HG03280 (cell line): Measurements from ENCODE around the gene C1orf210.

Source experiments
- ATAC-seq: cut with Tn5 transposase; IDR thresholded peaks from one replicate; pipeline ENCODE4 v1.9.1; 2021; ENCODE audit warnings: mild to moderate bottlenecking, moderate library complexity; ENCODE audit not compliant: unreplicated experiment

Gene C1orf210

DNA sequence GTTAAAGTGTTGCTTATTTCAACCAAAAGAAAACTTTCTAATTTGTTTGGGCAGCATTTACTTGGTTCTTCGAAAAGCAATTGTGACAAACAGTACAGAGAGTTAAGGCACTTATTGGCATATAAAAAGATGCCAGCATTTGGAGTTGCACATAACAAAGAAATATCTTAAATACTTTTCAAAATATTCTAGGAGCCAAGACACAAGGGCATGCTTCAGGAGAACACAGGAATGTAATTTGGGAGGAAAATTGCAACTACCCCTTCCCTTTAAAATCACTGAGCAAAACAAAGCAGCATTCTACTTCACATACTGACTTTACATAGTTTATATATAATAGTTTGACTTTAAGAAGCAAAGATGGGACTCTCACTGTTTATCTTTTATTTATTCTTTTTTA lies 10.8 kb upstream of the C1orf210 start:
- ATAC-seq = no peak

DNA sequence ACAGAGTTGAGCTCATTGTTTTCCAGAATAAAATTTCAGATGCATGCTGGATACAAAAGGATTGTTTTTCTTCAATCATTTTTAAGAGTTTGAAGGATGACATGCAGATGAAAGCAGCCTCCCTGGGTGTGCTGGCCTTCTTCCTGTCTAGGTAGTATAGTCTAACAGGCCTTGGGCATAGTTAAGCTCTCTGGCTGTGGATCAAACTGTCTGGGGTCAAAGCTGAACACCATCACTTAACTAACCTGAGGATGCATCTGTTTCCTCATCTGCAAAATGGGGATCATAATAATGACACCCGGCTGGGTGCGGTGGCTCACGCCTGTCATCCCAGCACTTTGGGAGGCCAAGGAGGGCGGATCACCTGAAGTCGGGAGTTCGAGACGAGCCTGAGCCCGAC lies 9.4 kb upstream of the C1orf210 start:
- no peak for ATAC-seq

DNA sequence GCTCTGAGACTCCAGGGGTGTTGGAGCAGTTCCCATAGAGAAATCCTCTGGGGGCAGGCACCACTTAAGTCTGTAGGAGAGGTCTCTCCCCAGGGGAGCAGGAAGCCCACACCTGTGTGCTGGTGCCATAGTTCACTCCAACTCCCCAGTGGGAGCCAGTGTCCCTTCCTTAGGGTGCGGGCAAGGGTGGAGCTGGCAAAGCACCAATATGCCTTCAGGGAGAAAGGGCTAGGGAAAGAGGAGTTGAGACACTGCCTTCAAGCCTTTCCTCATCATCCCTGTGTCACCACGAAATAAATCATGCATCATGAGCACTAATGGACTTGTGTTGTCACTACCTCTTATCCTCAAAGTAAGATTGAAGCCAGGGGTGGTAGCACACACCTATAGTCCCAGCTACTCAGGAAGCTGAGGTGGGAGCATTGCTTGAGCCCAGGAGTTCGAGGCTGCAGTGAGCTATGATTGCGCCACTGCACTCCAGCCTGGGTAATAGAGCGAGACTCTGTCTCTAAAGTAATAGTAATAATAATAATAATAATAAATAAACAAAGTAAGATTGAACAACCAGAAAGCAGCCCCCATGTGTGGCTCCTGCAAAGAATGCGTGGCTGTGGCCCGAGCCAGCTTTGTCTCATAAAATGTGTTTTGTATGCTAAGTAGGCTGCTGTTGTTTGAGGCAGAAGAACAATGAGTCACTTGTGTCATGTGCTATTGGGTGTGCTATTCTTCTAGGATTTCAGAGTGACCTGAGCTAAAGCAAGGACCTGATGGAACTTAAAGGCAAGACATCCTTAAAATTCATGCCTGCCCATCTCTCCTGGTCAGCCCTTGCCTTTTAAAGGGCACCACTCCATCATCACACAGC lies 8.7 kb upstream of the C1orf210 start:
- ATAC-seq = no peak

GRCh38 chr1:43293176-43293575 lies 7.8 kb upstream of the C1orf210 start:
- no peak for ATAC-seq

DNA sequence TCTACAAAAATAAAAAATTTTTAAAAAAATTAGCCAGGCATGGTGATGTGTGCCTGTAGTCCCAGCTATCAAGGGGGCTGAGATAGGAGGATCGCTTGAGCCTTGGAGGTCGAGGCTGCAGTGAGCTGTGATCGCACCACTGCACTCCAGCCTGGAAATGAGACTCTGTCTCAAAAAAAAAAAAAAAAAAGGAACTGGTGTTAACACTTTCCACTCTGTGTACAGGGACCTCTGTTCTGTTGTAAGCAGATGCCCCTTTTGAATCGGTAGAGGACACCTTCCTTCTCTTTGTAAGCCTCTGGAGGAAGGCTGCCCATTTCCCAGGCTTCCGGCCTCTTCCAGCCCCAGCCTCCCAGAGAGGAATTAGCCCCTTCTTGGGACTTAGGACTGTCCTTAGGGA lies 7.3 kb upstream of the C1orf210 start:
- ATAC-seq = no peak

- ATAC-seq = no peak
Observed at GRCh38 chr1:43292216-43292615, 6.8 kb upstream of the C1orf210 start.

GRCh38 chr1:43288785-43289706 lies 3.7 kb upstream of the C1orf210 start:
- no peak for ATAC-seq

GRCh38 chr1:43288058-43288784 lies 2.8 kb upstream of the C1orf210 start:
- ATAC-seq = no peak

DNA sequence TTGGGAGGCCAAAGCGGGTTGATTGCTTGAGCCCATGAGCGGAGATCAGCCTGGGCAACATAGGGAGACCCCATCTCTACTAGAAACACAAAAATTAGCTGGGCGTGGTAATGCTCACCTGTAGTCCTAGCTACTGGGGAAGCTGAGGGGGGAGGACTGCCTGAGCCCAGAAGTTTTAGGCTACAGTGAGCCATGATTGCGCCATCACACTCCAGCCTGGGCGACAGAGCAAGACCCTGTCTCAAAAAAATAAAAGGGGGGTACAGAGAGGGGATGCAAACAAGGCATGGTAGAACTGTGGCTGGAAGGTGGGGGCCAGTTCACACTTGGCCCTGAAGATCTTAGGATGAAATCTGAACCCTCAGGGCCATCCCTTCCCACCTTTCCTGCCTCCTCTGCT lies 1.2 kb upstream of the C1orf210 start:
- ATAC-seq = no peak

GRCh38 chr1:43286115-43286514 lies 734 bp upstream of the C1orf210 start:
- no peak for ATAC-seq

DNA sequence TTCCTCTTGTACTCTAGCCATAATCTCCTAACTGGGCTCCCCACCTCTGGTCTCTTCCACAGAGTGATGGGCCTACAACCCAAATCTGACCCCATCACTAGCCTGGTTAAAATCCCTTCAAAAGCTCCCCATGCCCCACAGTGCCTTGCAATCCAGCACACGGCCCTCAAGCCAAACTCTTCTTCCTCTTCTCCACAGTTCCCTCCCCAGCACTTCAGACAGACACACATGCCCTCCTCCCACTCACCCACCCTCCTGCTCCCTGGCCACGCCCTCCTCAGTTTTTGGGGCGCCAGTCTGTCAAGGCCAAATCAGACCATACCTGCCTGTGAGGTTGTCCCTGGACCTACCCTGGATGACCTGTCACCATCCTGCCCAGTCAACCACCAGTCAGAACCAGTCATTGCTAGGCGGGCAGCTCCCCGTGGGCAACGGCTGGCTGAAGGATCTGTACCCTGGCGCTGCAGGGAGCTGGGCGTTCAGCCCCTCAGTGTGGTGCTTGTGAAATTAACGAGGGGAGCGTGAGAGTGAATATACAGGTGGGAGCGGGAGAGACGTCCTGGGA lies 753 bp downstream of the C1orf210 start:
- no peak for ATAC-seq

- ATAC-seq = no peak
Observed at GRCh38 chr1:43284065-43284464, 1.3 kb downstream of the C1orf210 start.

DNA sequence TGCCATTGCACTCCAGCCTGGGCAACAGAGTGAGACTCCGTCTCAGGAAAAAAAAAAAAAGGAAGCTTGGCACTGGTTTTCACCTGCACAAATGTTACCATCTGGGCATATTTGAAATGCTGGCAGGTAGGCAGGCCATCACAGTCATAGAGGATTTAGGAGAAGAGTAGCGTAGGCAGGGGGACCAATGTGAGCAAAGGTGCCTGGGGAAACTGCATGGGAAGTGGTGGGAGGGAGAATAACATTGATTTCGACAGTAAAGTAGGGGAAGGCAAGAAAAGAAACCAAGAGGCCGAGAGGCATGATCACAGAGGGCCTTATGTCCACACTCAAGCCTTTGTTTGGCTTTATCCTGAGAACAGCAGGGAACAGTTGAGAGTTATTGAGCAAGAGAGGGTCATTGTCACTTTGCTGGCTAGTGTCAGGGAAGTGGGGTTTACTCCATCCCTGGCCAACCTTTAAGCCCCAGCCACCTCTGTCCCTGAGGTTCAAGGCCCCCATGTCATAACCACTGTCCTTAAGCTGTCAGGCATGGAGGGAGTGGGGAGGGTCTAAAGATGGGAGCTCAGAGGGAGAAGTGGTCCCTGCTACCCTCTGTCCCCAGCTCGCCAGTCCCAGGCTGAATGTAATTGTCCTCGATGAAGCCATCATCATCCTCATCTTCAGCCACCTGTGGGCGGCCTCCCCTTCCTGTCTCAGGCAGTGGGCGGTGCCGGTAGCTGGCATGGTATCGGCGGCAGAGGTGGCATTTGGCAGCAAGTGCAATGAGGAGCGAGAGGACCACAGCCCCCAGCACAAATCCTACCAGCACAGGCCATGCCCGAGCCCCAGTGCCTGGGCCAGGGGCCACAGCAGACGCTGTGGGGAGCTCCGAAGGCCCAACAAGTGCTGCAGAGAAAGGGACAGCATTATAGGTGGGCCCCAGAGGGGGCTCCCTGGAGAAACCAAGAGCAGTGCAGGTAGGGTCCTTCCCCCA lies 2.9 kb downstream of the C1orf210 start:
- no peak for ATAC-seq

DNA sequence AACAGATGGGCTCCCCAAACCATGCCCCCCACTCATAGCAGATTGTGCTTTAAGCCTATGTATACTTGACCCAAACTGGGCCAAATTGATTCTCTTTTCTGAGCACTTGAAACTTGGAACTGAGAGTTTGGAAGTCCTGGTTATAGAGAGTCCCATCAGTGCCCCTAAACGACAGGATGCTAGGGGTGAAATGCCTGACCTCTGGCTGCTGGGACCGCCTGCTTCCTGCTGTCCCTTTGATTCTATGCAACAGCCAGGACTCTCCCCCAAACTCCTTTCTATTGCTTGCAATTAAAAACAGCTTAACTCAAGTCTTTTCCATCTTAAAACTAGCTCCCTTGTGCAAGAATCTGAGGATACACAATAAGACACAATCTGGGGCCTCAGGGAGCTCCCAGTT lies 4.7 kb downstream of the C1orf210 start:
- no peak for ATAC-seq

DNA sequence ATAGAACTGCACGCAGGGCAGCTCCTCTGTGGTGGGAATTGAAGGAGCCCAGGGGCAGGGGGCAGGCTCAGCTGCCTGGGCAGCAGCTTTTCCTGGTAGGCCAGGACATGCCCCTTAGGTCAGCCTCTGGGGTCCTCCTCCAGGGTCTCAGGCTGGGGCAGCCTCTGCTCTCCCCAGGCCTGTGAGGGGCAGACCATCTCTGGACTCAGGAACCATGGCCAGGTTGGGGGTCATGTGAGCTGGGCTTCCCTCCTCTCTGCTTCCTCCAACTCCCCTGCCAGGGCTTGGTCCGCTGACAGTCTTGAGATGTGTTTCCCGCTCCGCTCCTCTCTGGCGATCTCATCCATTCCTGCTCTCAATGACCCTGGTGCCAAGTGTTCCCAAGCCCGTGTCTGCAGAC lies 5.7 kb downstream of the C1orf210 start:
- ATAC-seq = no peak

GRCh38 chr1:43279161-43279560 lies 6.2 kb downstream of the C1orf210 start:
- no peak for ATAC-seq

DNA sequence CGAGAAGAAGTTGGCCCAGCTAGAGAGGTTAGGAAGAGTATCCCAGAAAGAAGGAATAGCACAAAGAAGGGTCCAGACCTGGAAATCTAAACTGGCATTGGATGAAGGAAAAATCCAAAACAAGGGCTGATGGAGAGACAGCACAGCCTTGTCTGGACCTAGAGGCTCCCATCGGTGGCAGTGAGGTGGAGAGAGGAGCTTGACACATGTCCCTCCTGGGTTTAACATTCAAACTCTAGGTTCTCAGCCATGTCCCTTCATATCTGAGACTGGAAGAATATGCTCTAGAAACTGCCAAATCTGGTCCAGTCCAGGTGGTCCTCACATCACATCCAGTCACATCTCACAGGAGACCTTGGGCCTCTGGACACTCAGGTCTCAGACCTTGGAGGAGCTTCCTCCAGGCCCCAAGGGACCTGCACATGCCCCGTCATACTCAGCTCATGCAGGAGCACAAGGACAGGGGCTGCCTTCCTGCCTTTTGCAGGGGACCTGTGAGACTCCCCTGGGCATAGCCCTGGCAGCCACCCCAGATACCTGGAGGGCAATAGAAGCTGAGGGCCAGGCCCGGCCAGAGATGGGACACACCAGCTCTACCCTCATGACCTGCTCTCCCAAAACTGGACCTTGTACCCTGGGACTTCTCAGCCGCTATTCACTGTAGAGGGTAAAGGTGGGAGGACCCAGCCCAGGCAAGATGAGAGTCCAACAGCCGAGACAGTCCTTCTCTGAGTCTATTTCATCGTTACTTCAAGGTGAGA lies 8.1 kb downstream of the C1orf210 start:
- no peak for ATAC-seq

DNA sequence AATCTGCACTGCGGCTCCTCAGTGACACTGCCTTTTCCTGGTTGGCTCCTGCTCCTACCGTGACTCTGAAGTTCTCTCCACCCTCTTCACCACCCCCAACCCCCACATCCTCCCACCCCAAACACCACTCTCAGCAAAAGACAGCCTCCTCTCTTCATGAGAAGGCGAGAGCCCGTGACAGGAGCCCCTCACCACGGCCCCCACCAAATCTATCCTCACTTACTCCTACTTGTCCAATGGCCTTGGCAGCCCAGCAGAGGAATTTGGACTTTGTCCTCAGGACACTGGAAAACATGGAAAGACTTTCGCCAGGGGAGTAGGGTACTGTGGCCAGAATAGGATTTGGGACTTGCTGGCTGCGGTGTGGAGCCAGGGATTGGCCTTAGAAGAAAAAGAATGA lies 8.7 kb downstream of the C1orf210 start:
- ATAC-seq = no peak
